EL (cell line): Measurements from ENCODE around the gene EZH1.
A peak's percentile ranks its signal among the peaks of the same experiment; 100 is the strongest.
"Not testable (repeated sequence)": the region's sequence is repeated elsewhere in the genome, so short reads cannot be mapped to it uniquely, and the experiment has no call there.

Source experiments
- DNase-seq: peaks from one replicate; pipeline ENCODE4 v3.0.0-alpha.2; 2016

The EZH1 gene

GRCh38 chr17:42680331-42680808 lies 64.5 kb downstream of the EZH1 start:
- peak; percentile 60 for DNase-seq

GRCh38 chr17:42679492-42680330 lies 65.1 kb downstream of the EZH1 start:
- peak; percentile 83 for DNase-seq

- DNase-seq: peak; percentile 56
These were observed 65.8 kb downstream of the EZH1 start for GRCh38 chr17:42678951-42679491.

GRCh38 chr17:42677921-42678781 lies 66.7 kb downstream of the EZH1 start:
- DNase-seq: peak; percentile 96

GRCh38 chr17:42677012-42677857 lies 67.6 kb downstream of the EZH1 start:
- peak; percentile 100 for DNase-seq

GRCh38 chr17:42676424-42677011 lies 68.3 kb downstream of the EZH1 start, which contains the start of gene PLEKHH3:
Gene PLEKHH3 (minus strand): TSS chr17:42676994. CDS start chr17:42676563, 431 bp downstream.
- DNase-seq: no peak

- DNase-seq: peak; percentile 55
These were observed 68.8 kb downstream of the EZH1 start for GRCh38 chr17:42675965-42676423.

- peak; percentile 9 for DNase-seq
These were observed 69.4 kb downstream of the EZH1 start for GRCh38 chr17:42675348-42675964.

- DNase-seq: no peak
These were observed 70.0 kb downstream of the EZH1 start for GRCh38 chr17:42674755-42675347.

GRCh38 chr17:42673885-42674754 lies 70.7 kb downstream of the EZH1 start:
- DNase-seq: peak; percentile 73

GRCh38 chr17:42673266-42673884 lies 71.5 kb downstream of the EZH1 start:
- DNase-seq: no peak

GRCh38 chr17:42672038-42672437 lies 72.8 kb downstream of the EZH1 start:
- DNase-seq: no peak

GRCh38 chr17:42670789-42671657 lies 73.8 kb downstream of the EZH1 start:
- no peak for DNase-seq

- DNase-seq: no peak
These were observed 74.7 kb downstream of the EZH1 start for GRCh38 chr17:42669977-42670788.

- no peak for DNase-seq
These were observed 75.2 kb downstream of the EZH1 start for GRCh38 chr17:42669705-42669976.

- peak; percentile 96 for DNase-seq
These were observed 77.5 kb downstream of the EZH1 start for GRCh38 chr17:42667088-42667951.

- not testable (repeated sequence) for DNase-seq
These were observed 78.7 kb downstream of the EZH1 start for GRCh38 chr17:42666126-42666525.
